Measurements from ENCODE around the gene PHYKPL.

The PHYKPL gene

GRCh38 chr5:178207183-178207916 is 25.3 kb downstream of the PHYKPL start:
- Histone ChIP-seq H3K9me3 (ENCODE audit: insufficient read depth, low read length, severe bottlenecking) (no peaks in the 10 kb centered on the region), H3K27me3 (ENCODE audit: insufficient read depth, low read length, poor library complexity) (no peaks in the 10 kb centered on the region), H2AFZ (ENCODE audit: low read depth, low read length) (no peak overlapping the region), H3K36me3 (ENCODE audit: insufficient read depth, low read length) (peaks cover 71% of the 10 kb centered on the region), H4K20me1 (ENCODE audit: insufficient read depth, low read length) (peaks cover 71% of the 10 kb centered on the region), H3K4me2 (ENCODE audit: insufficient read depth, low read length) (peak overlapping the region; percentile 83), H3K27ac (ENCODE audit: low read length) (0 out of 2 replicates have a peak overlapping the region, but pooled peaks have one; percentile 5), H3K79me2 (ENCODE audit: insufficient read depth, low read length) (peaks cover 80% of the 10 kb centered on the region), H3K4me3 (ENCODE audit: low read depth in 1 of 2, low read length in 2 of 2) (peak overlapping the region in 1 of 2 experiments; percentile 65; a peak in 1 of 4 replicates), H3K9ac (ENCODE audit: low read depth, low read length) (peak overlapping the region; percentile 99; the same call in 1 of the 2 replicates), H3K4me1 (ENCODE audit: insufficient read depth, low read length) (peaks cover 47% of the 10 kb centered on the region)
- TF ChIP-seq CTCF (IDR thresholded peaks at IDR 0.05; ENCODE audit: borderline replicate concordance, extremely low read depth, low read length, poor library complexity, severe bottlenecking), result no peak
- no peak for TF ChIP-seq EZH2 (IDR thresholded peaks at IDR 0.05; ENCODE audit: borderline replicate concordance, low read depth, low read length, severe bottlenecking)
- DNase-seq, result no peak
- ATAC-seq (ENCODE audit: insufficient read depth, low read depth), result no peak

- peak overlapping the region; percentile 49 to 65; a peak in 3 of 4 replicates for H3K4me3 ChIP-seq (ENCODE audit: low read depth in 1 of 2, low read length in 2 of 2)
- H3K79me2 ChIP-seq (ENCODE audit: insufficient read depth, low read length), result peaks cover 75% of the 10 kb centered on the region
These were observed 26.2 kb downstream of the PHYKPL start for GRCh38 chr5:178206166-178207101.

GRCh38 chr5:178205749-178206047 is 26.9 kb downstream of the PHYKPL start:
- peaks cover 54% of the 10 kb centered on the region for H3K36me3 ChIP-seq (ENCODE audit: insufficient read depth, low read length)
- no peak for DNase-seq
- TF ChIP-seq CTCF (IDR thresholded peaks at IDR 0.05; ENCODE audit: borderline replicate concordance, extremely low read depth, low read length, poor library complexity, severe bottlenecking) (no peak), EZH2 (IDR thresholded peaks at IDR 0.05; ENCODE audit: borderline replicate concordance, low read depth, low read length, severe bottlenecking) (no peak)

More at GRCh38 chr5:178206166-178207101, 26.2 kb downstream of the PHYKPL start:
- Histone ChIP-seq H2AFZ (ENCODE audit: low read depth, low read length) (no peak overlapping the region), H3K36me3 (ENCODE audit: insufficient read depth, low read length) (peaks cover 61% of the 10 kb centered on the region), H3K9me3 (ENCODE audit: insufficient read depth, low read length, severe bottlenecking) (no peaks in the 10 kb centered on the region), H3K9ac (ENCODE audit: low read depth, low read length) (peak overlapping the region; percentile 99), H4K20me1 (ENCODE audit: insufficient read depth, low read length) (peaks cover 62% of the 10 kb centered on the region), H3K4me2 (ENCODE audit: insufficient read depth, low read length) (peak overlapping the region; percentile 83), H3K4me1 (ENCODE audit: insufficient read depth, low read length) (peaks cover 47% of the 10 kb centered on the region), H3K27me3 (ENCODE audit: insufficient read depth, low read length, poor library complexity) (no peaks in the 10 kb centered on the region), H3K27ac (ENCODE audit: low read length) (peak overlapping the region; percentile 89; the same call in 1 of the 2 replicates)
- no peak for ATAC-seq (ENCODE audit: insufficient read depth, low read depth)
- peak; percentile 34 for DNase-seq
- TF ChIP-seq EZH2 (IDR thresholded peaks at IDR 0.05; ENCODE audit: borderline replicate concordance, low read depth, low read length, severe bottlenecking) (no peak), CTCF (IDR thresholded peaks at IDR 0.05; ENCODE audit: borderline replicate concordance, extremely low read depth, low read length, poor library complexity, severe bottlenecking) (no peak)

More at GRCh38 chr5:178205749-178206047, 26.9 kb downstream of the PHYKPL start:
- peak overlapping the region; percentile 83 for H3K4me2 ChIP-seq (ENCODE audit: insufficient read depth, low read length)
- H3K27ac ChIP-seq (ENCODE audit: low read length), result peak overlapping the region; percentile 89
- H3K9ac ChIP-seq (ENCODE audit: low read depth, low read length), result peak overlapping the region; percentile 99
- no peaks in the 10 kb centered on the region for H3K9me3 ChIP-seq (ENCODE audit: insufficient read depth, low read length, severe bottlenecking)
- H3K27me3 ChIP-seq (ENCODE audit: insufficient read depth, low read length, poor library complexity), result no peaks in the 10 kb centered on the region
- H4K20me1 ChIP-seq (ENCODE audit: insufficient read depth, low read length), result peaks cover 56% of the 10 kb centered on the region
- peaks cover 69% of the 10 kb centered on the region for H3K79me2 ChIP-seq (ENCODE audit: insufficient read depth, low read length)
- ATAC-seq (ENCODE audit: insufficient read depth, low read depth), result no peak
- no peak overlapping the region for H2AFZ ChIP-seq (ENCODE audit: low read depth, low read length)
- peaks cover 47% of the 10 kb centered on the region for H3K4me1 ChIP-seq (ENCODE audit: insufficient read depth, low read length)
- peak overlapping the region; percentile 49 to 65 for H3K4me3 ChIP-seq (ENCODE audit: low read depth in 1 of 2, low read length in 2 of 2)
